ENCODE data around the gene ACOX2. TPM values are rescaled to one million over a fixed set of nuclear protein-coding genes. Genes with fewer than 3 reads are reported as not detected.

The ACOX2 gene
- total and polyA plus RNA-seq, 2 of the 8 experiments (the other 6 are each of a cell fraction or from before 2014, with no cell fraction given): 3.2 to 9.2 TPM

DNA sequence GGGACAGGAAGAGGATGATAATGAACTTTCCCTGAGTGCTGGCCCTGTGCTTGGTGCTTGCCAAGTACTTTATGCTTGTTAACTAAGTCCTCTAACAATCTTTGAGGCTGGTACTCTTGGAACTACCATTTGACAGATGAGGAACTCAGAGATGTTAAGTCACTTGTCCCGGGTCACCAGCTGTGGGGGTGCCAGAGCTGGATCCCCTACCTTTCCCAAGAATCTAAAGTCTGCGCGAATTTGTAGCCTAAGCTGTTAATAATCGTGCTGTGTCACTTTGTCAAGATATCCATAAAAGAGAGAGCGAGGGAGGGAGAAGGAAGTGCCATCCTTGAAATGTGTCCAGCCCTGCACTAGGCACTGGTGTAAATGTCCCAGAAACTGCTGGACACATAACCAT is 19.0 kb upstream of the ACOX2 start (continued):
- TF ChIP-seq, protein P1, sequence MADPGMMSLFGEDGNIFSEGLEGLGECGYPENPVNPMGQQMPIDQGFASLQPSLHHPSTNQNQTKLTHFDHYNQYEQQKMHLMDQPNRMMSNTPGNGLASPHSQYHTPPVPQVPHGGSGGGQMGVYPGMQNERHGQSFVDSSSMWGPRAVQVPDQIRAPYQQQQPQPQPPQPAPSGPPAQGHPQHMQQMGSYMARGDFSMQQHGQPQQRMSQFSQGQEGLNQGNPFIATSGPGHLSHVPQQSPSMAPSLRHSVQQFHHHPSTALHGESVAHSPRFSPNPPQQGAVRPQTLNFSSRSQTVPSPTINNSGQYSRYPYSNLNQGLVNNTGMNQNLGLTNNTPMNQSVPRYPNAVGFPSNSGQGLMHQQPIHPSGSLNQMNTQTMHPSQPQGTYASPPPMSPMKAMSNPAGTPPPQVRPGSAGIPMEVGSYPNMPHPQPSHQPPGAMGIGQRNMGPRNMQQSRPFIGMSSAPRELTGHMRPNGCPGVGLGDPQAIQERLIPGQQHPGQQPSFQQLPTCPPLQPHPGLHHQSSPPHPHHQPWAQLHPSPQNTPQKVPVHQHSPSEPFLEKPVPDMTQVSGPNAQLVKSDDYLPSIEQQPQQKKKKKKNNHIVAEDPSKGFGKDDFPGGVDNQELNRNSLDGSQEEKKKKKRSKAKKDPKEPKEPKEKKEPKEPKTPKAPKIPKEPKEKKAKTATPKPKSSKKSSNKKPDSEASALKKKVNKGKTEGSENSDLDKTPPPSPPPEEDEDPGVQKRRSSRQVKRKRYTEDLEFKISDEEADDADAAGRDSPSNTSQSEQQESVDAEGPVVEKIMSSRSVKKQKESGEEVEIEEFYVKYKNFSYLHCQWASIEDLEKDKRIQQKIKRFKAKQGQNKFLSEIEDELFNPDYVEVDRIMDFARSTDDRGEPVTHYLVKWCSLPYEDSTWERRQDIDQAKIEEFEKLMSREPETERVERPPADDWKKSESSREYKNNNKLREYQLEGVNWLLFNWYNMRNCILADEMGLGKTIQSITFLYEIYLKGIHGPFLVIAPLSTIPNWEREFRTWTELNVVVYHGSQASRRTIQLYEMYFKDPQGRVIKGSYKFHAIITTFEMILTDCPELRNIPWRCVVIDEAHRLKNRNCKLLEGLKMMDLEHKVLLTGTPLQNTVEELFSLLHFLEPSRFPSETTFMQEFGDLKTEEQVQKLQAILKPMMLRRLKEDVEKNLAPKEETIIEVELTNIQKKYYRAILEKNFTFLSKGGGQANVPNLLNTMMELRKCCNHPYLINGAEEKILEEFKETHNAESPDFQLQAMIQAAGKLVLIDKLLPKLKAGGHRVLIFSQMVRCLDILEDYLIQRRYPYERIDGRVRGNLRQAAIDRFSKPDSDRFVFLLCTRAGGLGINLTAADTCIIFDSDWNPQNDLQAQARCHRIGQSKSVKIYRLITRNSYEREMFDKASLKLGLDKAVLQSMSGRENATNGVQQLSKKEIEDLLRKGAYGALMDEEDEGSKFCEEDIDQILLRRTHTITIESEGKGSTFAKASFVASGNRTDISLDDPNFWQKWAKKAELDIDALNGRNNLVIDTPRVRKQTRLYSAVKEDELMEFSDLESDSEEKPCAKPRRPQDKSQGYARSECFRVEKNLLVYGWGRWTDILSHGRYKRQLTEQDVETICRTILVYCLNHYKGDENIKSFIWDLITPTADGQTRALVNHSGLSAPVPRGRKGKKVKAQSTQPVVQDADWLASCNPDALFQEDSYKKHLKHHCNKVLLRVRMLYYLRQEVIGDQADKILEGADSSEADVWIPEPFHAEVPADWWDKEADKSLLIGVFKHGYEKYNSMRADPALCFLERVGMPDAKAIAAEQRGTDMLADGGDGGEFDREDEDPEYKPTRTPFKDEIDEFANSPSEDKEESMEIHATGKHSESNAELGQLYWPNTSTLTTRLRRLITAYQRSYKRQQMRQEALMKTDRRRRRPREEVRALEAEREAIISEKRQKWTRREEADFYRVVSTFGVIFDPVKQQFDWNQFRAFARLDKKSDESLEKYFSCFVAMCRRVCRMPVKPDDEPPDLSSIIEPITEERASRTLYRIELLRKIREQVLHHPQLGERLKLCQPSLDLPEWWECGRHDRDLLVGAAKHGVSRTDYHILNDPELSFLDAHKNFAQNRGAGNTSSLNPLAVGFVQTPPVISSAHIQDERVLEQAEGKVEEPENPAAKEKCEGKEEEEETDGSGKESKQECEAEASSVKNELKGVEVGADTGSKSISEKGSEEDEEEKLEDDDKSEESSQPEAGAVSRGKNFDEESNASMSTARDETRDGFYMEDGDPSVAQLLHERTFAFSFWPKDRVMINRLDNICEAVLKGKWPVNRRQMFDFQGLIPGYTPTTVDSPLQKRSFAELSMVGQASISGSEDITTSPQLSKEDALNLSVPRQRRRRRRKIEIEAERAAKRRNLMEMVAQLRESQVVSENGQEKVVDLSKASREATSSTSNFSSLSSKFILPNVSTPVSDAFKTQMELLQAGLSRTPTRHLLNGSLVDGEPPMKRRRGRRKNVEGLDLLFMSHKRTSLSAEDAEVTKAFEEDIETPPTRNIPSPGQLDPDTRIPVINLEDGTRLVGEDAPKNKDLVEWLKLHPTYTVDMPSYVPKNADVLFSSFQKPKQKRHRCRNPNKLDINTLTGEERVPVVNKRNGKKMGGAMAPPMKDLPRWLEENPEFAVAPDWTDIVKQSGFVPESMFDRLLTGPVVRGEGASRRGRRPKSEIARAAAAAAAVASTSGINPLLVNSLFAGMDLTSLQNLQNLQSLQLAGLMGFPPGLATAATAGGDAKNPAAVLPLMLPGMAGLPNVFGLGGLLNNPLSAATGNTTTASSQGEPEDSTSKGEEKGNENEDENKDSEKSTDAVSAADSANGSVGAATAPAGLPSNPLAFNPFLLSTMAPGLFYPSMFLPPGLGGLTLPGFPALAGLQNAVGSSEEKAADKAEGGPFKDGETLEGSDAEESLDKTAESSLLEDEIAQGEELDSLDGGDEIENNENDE (IDR thresholded peaks at IDR 0.05; ENCODE audit: insufficient replicate concordance, low read length): no peak
- TF ChIP-seq RXRA (IDR thresholded peaks at IDR 0.05; ENCODE audit: insufficient read depth, low read depth, low read length) (no peak), CHD1 (IDR thresholded peaks at IDR 0.05; ENCODE audit: low read depth, low read length) (no peak), SIRT6 (IDR thresholded peaks at IDR 0.05; ENCODE audit: low read length) (no peak), TEAD4 (IDR thresholded peaks at IDR 0.05; ENCODE audit: low read depth, low read length) (no peak), FOSL1 (IDR thresholded peaks at IDR 0.05; ENCODE audit: insufficient read depth, low read depth, low read length) (no peak)

Measured in H1 (cell line).